Testis (tissue), 3 donors: Measurements from ENCODE around the gene CALML5. TPM values are rescaled to one million over a fixed set of nuclear protein-coding genes. Genes with fewer than 3 reads are reported as not detected.
A peak's percentile ranks its signal among the peaks of the same experiment; 100 is the strongest.

Source experiments
- DNase-seq: peaks from one replicate; pipeline ENCODE4 v3.0.0-alpha.2; 2019
- H3K27ac ChIP-seq, 2 donors: fragments of 200-600 bp; sonication (generic); one replicate each; pipeline ENCODE4 v1.5.1; 2019
- H3K27me3 ChIP-seq: fragments of 200-600 bp; sonication (generic); one replicate; pipeline ENCODE4 v1.5.1; 2019
- H3K36me3 ChIP-seq: fragments of 200-600 bp; sonication (generic); one replicate; pipeline ENCODE4 v1.5.1; 2017; ENCODE audit warnings: low read depth; ENCODE audit errors: missing control alignments
- H3K4me1 ChIP-seq: fragments of 200-600 bp; sonication (generic); one replicate; pipeline ENCODE4 v1.5.1; 2019
- H3K4me3 ChIP-seq, 2 donors: fragments of 200-600 bp; sonication (generic); one replicate each; pipeline ENCODE4 v1.5.1; 2017 to 2019
- H3K9me3 ChIP-seq: fragments of 200-600 bp; sonication (generic); one replicate; pipeline ENCODE4 v1.5.1; 2017
- POLR2A ChIP-seq: fragments of 450-650 bp; IDR thresholded peaks from one replicate; pipeline ENCODE4 v1.6.1; 2017; ENCODE audit warnings: antibody characterized with exemption, mild to moderate bottlenecking, moderate library complexity
- WGBS, 2 donors: methylation state at CpG; one replicate each; pipeline ENCODE4 v1.1.5; 2018; 5-methylcytosine and 5-hydroxymethylcytosine counted together
- intact Hi-C: fragments of 100-400 bp; cut with DNase I; formaldehyde crosslinking; loops from one replicate; pipeline ENCODE4 v1.15.1; 2023; ENCODE audit warnings: low total_unique reads
- polyA plus RNA-seq: library from polyadenylated mRNA; stranded (reverse); fragments of 350-450 nt; fragmentation: Illumina TruSeq; extraction: RNeasy Lipid Tissue Mini Kit (QIAGEN cat#74804); gene quantifications from one replicate; pipeline ENCODE4 v1.2.3, GENCODE V29; 2014; ENCODE audit warnings: low read depth, low replicate concordance; ENCODE audit not compliant: insufficient read depth
- total RNA-seq, 2 donors: library from RNA; depleted of rRNA; stranded (reverse); fragments of >200 nt; gene quantifications; one replicate each; pipeline ENCODE4 v1.2.3, GENCODE V29; 2016
- TF ChIP-seq, protein P1 (sequence below), 3 experiments: fragments of 450-650 bp in 2 of 3; fragments of 200-600 bp in 1 of 3; sonication (generic) in 1 of 3; IDR thresholded peaks; one replicate each; pipeline ENCODE4 v1.5.1; 2016 to 2019; ENCODE audit warnings: antibody characterized with exemption in 3 of 3, mild to moderate bottlenecking in 2 of 3, moderate library complexity in 1 of 3

Gene CALML5
- total and polyA plus RNA-seq, 3 donors from 2014 or later, result 0.50 TPM; not detected in 2

DNA sequence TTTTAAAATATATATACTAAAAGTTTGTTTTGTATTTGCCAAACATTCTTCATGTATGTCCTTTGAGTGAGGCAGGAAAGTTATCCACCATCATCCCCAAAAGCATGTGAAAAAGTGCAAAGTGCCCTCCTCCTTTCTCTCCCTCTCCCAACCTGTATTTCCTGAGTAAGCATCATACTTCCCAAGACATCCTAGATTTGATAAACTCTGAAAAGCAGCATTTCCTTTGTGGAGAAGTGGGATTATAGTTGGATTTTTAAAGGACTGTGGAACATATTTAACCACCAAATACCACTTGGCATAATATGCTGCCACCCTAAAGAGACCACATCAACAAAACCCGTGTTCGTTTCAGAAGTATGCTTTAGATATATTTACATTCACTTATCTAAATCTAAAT lies 50.1 kb downstream of the CALML5 start:
- no peaks in the 10 kb centered on the region for H3K9me3 ChIP-seq
- intact Hi-C loops, result no loop called here
- peak overlapping the region in 1 of 2 donors; percentile 54 for H3K4me3 ChIP-seq
- no peak for DNase-seq
- WGBS, 2 donors, result 46 to 55% methylated on average over 2 of the region's 2 CpGs
- no peaks in the 10 kb centered on the region for H3K27me3 ChIP-seq
- peak overlapping the region; percentile 2 to 41 for H3K27ac ChIP-seq
- peaks cover 11% of the 10 kb centered on the region for H3K4me1 ChIP-seq
- no peaks in the 10 kb centered on the region for H3K36me3 ChIP-seq
- TF ChIP-seq, protein P1, sequence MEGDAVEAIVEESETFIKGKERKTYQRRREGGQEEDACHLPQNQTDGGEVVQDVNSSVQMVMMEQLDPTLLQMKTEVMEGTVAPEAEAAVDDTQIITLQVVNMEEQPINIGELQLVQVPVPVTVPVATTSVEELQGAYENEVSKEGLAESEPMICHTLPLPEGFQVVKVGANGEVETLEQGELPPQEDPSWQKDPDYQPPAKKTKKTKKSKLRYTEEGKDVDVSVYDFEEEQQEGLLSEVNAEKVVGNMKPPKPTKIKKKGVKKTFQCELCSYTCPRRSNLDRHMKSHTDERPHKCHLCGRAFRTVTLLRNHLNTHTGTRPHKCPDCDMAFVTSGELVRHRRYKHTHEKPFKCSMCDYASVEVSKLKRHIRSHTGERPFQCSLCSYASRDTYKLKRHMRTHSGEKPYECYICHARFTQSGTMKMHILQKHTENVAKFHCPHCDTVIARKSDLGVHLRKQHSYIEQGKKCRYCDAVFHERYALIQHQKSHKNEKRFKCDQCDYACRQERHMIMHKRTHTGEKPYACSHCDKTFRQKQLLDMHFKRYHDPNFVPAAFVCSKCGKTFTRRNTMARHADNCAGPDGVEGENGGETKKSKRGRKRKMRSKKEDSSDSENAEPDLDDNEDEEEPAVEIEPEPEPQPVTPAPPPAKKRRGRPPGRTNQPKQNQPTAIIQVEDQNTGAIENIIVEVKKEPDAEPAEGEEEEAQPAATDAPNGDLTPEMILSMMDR (IDR thresholded peaks at IDR 0.05), result no peak
- no peak for TF ChIP-seq POLR2A

Other genes with a start within 250 kb of the CALML5 start
- gene UCN3, start 134.6 kb downstream of the CALML5 start, total RNA-seq, result not detected
- not detected for gene UCN3, start 134.6 kb downstream of the CALML5 start, polyA plus RNA-seq
- gene TUBAL3, start 94.7 kb downstream of the CALML5 start, total RNA-seq, result 1 to 10 TPM in 1 of 2 donors, under 1 TPM in 1; 0.93 to 2.5 TPM
- 5.3 TPM for gene TUBAL3, start 94.7 kb downstream of the CALML5 start, polyA plus RNA-seq
- 10 to 100 TPM; 39.9 to 40.7 TPM for gene NET1, start 87.0 kb downstream of the CALML5 start, total RNA-seq
- 29.7 TPM for gene NET1, start 87.0 kb downstream of the CALML5 start, polyA plus RNA-seq
- gene CALML3, start 25.4 kb upstream of the CALML5 start, total RNA-seq, result under 1 TPM; 0.19 to 0.63 TPM
- 1.5 TPM for gene CALML3, start 25.4 kb upstream of the CALML5 start, polyA plus RNA-seq
- 10 to 100 TPM in 1 of 2 donors, 1 to 10 TPM in 1; 9.4 to 14.1 TPM for gene ASB13, start 167.0 kb upstream of the CALML5 start, total RNA-seq
- gene ASB13, start 167.0 kb upstream of the CALML5 start, polyA plus RNA-seq, result 12.3 TPM
- gene TASOR2, start 185.3 kb upstream of the CALML5 start, total RNA-seq, result 100 to 1,000 TPM; 157 to 161 TPM
- 57.5 TPM for gene TASOR2, start 185.3 kb upstream of the CALML5 start, polyA plus RNA-seq